ENCODE measurements around the gene TRIM65. TPM values are rescaled to one million over a fixed set of nuclear protein-coding genes. Genes with fewer than 3 reads are reported as not detected.

The TRIM65 gene
- total and polyA plus RNA-seq, 2 of the 13 experiments (the other 11 are each of a cell fraction or from before 2014, with no cell fraction given), result 10.3 to 22.4 TPM

GRCh38 chr17:75876190-75876937 lies 20.4 kb downstream of the TRIM65 start (continued):
- peak; percentile 98 for TF ChIP-seq ZNF605 (CRISPR knock-in tag; IDR thresholded peaks at IDR 0.05)
- TF ChIP-seq ZKSCAN1 (IDR thresholded peaks at IDR 0.05; ENCODE audit: low read length), result peak; percentile 67
- TF ChIP-seq SOX5 (CRISPR knock-in tag; IDR thresholded peaks at IDR 0.05; ENCODE audit: borderline replicate concordance), result peak; percentile 93
- peak; percentile 90 for TF ChIP-seq ZNF501 (CRISPR knock-in tag; IDR thresholded peaks at IDR 0.05)
- TF ChIP-seq MAF1 (CRISPR knock-in tag; IDR thresholded peaks at IDR 0.05; ENCODE audit: borderline replicate concordance), result peak; percentile 16; the same call in 1 of the 2 replicates
- TF ChIP-seq TFDP2 (CRISPR knock-in tag; IDR thresholded peaks at IDR 0.05), result peak; percentile 64
- TF ChIP-seq ZNF83 (CRISPR knock-in tag; IDR thresholded peaks at IDR 0.05; ENCODE audit: borderline replicate concordance), result peak; percentile 94; the same call in 1 of the 2 replicates
- peak; percentile 94 for TF ChIP-seq SNAPC4 (CRISPR knock-in tag; IDR thresholded peaks at IDR 0.05)
- no peak for TF ChIP-seq MZF1 (CRISPR knock-in tag; IDR thresholded peaks at IDR 0.05; ENCODE audit: borderline replicate concordance)
- TF ChIP-seq ZBTB49 (CRISPR knock-in tag; IDR thresholded peaks at IDR 0.05; ENCODE audit: borderline replicate concordance), result 0 out of 2 replicates have a peak, but pooled peaks have one; percentile 10
- TF ChIP-seq REPIN1 (CRISPR knock-in tag; IDR thresholded peaks at IDR 0.05; ENCODE audit: borderline replicate concordance, low read depth), result peak; percentile 100
- 0 out of 2 replicates have a peak, but pooled peaks have one; percentile 68 for TF ChIP-seq ZNF333 (CRISPR knock-in tag; IDR thresholded peaks at IDR 0.05; ENCODE audit: borderline replicate concordance)
- peak; percentile 100 for TF ChIP-seq ZSCAN21 (CRISPR knock-in tag; IDR thresholded peaks at IDR 0.05; ENCODE audit: borderline replicate concordance)
- TF ChIP-seq PREB (CRISPR knock-in tag; IDR thresholded peaks at IDR 0.05), result no peak
- TF ChIP-seq KDM1A (CRISPR knock-in tag; IDR thresholded peaks at IDR 0.05), result no peak; the same call in none of the 2 replicates
- TF ChIP-seq ZNF577 (CRISPR knock-in tag; IDR thresholded peaks at IDR 0.05; ENCODE audit: borderline replicate concordance, low read depth), result no peak
- TF ChIP-seq KLF11 (CRISPR knock-in tag; IDR thresholded peaks at IDR 0.05), result peak; percentile 17; the same call in 1 of the 2 replicates
- TF ChIP-seq ETV6 (CRISPR knock-in tag; conservative IDR thresholded peaks at IDR 0.05), result no peak
- peak; percentile 65; the same call in 1 of the 2 replicates for TF ChIP-seq KMT2B (CRISPR knock-in tag; IDR thresholded peaks at IDR 0.05)
- TF ChIP-seq SP2 (CRISPR knock-in tag; IDR thresholded peaks at IDR 0.05), result no peak

All from HepG2 (cell line).